ENCODE results near the gene PDE7B.

The PDE7B gene

DNA sequence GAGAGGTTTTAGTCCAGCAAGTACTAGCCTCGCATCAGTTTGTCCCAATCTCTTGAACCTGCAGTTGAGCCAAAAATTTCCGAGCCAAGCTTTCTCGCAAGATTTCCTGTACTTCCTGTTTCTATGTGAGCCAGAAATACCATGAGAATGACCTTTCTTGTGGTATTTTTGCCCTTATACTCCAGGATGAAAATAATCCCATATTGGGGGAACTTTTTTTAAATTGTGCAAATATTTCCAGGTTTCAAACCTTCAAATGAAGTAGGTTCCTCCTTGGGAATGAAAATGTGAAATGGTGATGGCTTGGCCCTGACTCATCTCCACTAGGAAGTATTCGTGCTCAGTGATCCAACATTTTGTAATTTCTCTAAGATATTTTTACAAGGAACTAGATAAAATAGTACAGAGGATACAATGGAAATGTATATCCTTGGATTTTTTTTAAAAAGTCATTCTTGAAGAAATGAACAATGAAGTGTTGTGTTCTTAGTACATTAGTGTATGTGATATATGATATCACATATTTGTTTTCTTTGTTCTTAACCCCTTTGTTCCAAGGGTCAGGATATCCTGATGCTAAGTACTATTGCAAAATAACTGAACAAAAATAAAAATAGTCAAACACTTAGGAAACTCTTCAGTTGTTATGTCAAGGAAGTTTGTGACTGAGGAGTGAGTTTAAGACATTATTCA lies 184.0 kb downstream of the PDE7B start:
- peak; percentile 89 to 93 for DNase-seq (ENCODE audit: low read depth in 2 of 2)
- no peak overlapping the region for H3K4me3 ChIP-seq (replicated peaks in 1 of 2; ENCODE audit: low read depth in 2 of 2, low read length in 2 of 2)
- TF ChIP-seq, protein P1, sequence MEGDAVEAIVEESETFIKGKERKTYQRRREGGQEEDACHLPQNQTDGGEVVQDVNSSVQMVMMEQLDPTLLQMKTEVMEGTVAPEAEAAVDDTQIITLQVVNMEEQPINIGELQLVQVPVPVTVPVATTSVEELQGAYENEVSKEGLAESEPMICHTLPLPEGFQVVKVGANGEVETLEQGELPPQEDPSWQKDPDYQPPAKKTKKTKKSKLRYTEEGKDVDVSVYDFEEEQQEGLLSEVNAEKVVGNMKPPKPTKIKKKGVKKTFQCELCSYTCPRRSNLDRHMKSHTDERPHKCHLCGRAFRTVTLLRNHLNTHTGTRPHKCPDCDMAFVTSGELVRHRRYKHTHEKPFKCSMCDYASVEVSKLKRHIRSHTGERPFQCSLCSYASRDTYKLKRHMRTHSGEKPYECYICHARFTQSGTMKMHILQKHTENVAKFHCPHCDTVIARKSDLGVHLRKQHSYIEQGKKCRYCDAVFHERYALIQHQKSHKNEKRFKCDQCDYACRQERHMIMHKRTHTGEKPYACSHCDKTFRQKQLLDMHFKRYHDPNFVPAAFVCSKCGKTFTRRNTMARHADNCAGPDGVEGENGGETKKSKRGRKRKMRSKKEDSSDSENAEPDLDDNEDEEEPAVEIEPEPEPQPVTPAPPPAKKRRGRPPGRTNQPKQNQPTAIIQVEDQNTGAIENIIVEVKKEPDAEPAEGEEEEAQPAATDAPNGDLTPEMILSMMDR (IDR thresholded peaks at IDR 0.05; ENCODE audit: low read depth, low read length) = no peak

DNA sequence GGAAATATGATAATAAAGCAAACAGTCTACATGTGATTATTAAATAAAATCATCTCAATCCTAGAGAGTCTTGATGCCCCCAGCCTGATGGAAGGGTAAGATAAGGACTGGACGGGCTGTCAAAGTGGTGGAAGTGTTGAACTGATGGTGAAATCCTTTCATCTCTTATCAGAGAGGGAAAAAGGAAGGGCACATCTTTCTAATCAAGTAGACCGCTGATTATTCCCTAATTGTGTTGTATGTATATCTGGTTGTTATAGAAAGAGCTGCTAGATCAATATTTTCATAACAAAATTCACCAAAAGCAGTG lies 184.5 kb downstream of the PDE7B start:
- TF ChIP-seq, protein P1 (IDR thresholded peaks at IDR 0.05; ENCODE audit: low read depth, low read length) = no peak
- DNase-seq (ENCODE audit: low read depth in 2 of 2) = no peak
- no peak overlapping the region for H3K4me3 ChIP-seq (replicated peaks in 1 of 2; ENCODE audit: low read depth in 2 of 2, low read length in 2 of 2)

DNA sequence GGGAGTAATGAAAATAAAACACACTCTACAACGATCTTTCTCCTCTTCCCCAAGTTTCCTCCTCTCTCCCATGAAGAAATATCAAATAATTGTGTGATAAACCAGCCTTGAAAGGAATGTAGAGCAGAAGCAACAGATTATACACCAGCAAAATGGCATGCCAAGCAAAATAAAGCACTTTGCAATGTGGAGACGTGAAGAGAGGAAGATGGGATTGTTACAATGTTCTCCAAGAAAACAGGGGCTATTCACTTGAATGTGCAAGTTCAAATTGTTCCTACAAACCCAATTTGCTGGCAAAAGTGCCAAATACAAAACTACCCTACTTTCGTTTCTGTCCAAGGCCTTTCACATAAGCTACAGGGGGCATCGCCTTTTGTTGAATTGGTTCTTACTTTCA lies 185.1 kb downstream of the PDE7B start:
- H3K4me3 ChIP-seq (replicated peaks in 1 of 2; ENCODE audit: low read depth in 2 of 2, low read length in 2 of 2) = peak overlapping the region in 1 of 2 donors; percentile 60
- peak; percentile 52 to 65 for DNase-seq (ENCODE audit: low read depth in 2 of 2)

DNA sequence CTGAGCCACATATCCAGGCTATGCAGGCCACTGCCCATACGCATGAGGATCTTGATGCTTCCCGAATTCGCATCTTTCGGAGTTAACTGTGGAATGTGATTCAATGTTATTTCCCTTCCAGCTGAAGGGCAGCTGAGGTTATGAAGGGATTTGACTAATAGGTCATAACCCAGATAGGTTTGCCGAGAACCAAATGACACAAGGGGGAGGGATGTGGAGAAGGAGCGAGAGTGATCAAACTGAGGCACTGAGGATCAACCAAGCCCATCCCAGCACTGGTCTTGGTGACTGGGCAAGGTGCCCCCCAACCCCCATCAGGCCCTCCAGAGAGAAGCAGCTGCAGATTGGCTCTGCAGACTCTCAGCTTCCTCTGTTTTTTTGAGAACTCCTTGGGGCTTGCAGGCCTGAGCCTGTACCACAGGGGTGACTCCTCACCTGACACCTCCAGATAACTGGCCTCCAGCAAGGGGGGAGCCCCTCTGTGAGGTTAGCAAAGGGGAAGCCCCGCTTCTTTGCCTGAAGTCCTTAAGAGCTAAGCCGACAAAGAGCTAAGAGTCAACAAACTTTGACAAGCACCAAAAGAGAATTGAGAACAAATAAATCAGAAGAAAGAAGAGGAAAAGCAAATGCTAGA lies 185.9 kb downstream of the PDE7B start:
- peak; percentile 66 to 68 for DNase-seq (ENCODE audit: low read depth in 2 of 2)
- H3K4me3 ChIP-seq (replicated peaks in 1 of 2; ENCODE audit: low read depth in 2 of 2, low read length in 2 of 2) = peak overlapping the region; percentile 60 to 63
- TF ChIP-seq, protein P1 (IDR thresholded peaks at IDR 0.05; ENCODE audit: low read depth, low read length) = no peak

More for the DNA sequence above, 185.1 kb downstream of the PDE7B start:
- TF ChIP-seq, protein P1 (IDR thresholded peaks at IDR 0.05; ENCODE audit: low read depth, low read length) = no peak

DNA sequence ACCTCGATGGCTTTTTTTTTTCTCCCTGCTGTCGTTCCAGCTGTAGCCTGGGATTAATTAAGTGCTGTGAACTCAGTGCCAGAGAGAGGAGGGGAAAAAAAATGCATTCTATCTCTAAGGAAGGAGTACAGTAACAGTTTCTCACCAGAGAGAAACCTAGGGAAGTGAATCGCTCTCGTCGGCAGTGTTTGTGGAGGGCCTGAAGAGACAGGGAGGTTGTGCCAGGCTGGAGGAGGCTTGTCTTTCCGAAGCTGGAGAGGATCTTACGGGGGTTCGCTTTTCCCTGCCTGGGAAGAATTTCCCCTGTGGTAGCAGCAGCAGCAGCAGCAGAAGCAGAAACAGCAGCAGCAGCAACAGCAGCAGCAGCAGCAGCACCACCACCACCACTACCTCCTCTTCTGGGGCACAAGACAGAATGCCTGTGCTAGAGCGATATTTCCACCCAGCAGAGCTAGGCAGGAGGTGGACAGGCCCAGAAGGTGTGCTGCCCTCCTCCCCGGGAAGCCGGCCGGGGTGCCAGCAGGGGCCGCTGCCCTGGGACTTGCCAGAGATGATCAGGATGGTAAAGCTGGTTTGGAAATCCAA lies 186.5 kb downstream of the PDE7B start:
- peak; percentile 54 to 79 for DNase-seq (ENCODE audit: low read depth in 2 of 2)
- H3K4me3 ChIP-seq (replicated peaks in 1 of 2; ENCODE audit: low read depth in 2 of 2, low read length in 2 of 2) = peak overlapping the region; percentile 60 to 63
- TF ChIP-seq, protein P1 (IDR thresholded peaks at IDR 0.05; ENCODE audit: low read depth, low read length) = peak; percentile 55

DNA sequence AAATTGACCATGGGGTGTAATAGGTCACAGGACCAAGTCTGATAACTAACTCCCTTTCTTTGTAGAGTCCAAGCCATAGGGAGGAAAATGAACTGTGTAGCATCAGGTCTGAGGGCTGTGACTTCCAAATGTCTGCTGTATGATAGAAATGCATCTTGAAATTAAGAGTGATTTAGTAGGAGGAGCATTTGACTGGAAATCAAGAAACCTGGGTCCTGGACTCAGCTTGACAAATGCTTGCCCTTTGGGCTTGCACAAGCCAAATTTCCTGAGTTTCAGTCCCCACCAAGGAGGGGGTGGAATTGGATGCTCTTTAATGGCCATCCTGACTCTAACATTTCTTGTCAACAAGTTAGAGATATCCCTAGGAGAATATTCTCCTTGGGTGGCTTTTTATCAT lies 187.0 kb downstream of the PDE7B start:
- peak in 1 of 2 donors; percentile 56 for DNase-seq (ENCODE audit: low read depth in 2 of 2)
- TF ChIP-seq, protein P1 (IDR thresholded peaks at IDR 0.05; ENCODE audit: low read depth, low read length) = no peak
- peak overlapping the region; percentile 60 to 63 for H3K4me3 ChIP-seq (replicated peaks in 1 of 2; ENCODE audit: low read depth in 2 of 2, low read length in 2 of 2)

All from cardiac fibroblast (primary cell).